Mesenteric fat pad (tissue), 1 donor: ENCODE measurements around the gene TREM1. TPM values are rescaled to one million over a fixed set of nuclear protein-coding genes. Genes with fewer than 3 reads are reported as not detected.
"Not testable (repeated sequence)": the region's sequence is repeated elsewhere in the genome, so short reads cannot be mapped to it uniquely, and the experiment has no call there.

ENCODE experiments used
- DNase-seq: peaks from one replicate; pipeline ENCODE4 v3.0.0-alpha.2; 2020; ENCODE audit warnings: low spot score
- total RNA-seq: library from RNA; stranded (reverse); fragmentation: NEBNext Ultra II Directional; extraction: Animal tissue kit (Norgen Biotek cat#: 25700); gene quantifications from one replicate; pipeline ENCODE4 v1.2.1, GENCODE V29; 2021
- donor health status: DM: yes; HTN: yes; CAD: no.

Gene TREM1
- total RNA-seq, 1 donor from 2014 or later: 20.6 TPM

DNA sequence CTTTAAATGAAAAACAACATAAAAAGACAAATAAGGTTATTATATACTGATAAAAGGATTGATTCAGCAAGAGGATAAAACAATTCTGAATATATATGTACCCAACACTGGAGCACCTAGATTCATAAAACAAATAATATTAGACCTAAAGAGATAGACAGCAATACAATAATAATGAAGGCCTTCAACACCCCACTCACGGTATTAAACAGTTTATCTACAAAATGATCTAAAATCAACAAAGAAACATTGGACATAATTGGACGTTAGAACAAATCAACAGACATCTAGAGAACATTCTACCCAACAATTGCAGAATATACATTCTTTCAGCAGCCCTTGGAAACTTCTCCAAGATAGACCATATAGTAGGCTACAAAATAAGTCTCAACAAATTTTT, 24.1 kb downstream of the TREM1 start:
- DNase-seq: no peak

- no peak for DNase-seq
These were observed 28.3 kb downstream of the TREM1 start for GRCh38 chr6:41258196-41258493.

DNA sequence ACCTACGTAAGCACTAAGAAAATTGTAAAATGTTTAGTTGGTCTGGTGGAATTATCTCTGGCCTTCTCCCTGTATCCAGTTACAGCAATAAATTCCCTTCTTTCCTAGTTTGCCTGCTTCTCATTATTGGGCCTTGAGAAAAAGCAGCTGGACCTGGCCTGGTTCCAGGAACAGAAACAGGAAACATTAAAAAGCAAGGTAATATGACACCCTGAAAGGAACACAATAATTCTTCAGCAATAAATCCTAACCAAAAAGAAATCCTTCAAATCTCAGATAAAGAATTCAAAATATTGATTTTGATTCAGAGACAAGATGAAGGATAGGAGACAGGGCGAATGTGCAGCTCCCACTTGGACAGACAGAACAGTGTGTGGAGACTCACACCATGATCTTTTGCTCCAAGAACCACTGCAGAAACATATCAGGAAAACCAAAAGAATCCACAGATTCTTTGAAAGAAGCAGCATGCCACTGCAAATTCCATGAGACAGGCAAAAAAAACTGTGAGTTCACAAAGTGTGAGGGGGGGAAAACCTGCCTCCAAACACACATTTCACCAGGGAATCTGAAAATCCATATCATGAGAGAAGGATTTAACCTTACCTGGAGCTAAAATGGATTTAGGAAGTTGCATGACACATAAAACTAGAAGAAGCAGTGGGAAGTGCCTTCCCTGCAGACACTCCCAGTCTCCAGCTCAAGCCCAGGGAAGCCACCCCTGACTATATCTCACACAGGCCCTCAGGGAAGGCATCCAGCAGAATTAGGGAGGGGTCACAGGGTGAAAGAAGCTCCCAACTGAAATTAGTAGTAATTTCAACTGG, 28.9 kb downstream of the TREM1 start:
- no peak for DNase-seq

DNA sequence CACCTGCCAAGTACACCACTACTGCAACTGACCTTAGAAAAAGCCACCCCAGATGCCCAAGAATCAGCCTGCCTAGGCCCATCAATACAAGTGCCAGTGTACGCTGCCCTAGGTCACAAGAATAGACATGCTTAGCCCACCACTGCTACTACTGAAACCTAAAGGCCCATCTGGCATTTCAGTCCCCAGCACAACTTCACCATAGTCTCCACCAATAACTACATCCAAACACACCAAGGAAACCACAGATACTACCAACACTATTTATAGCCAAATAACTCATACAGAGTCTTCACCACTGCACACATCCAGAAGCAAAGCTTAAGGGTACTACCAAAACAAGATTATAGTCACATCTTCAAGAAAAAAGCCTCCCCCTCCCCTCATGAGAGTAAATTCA, 30.1 kb downstream of the TREM1 start:
- no peak for DNase-seq

DNA sequence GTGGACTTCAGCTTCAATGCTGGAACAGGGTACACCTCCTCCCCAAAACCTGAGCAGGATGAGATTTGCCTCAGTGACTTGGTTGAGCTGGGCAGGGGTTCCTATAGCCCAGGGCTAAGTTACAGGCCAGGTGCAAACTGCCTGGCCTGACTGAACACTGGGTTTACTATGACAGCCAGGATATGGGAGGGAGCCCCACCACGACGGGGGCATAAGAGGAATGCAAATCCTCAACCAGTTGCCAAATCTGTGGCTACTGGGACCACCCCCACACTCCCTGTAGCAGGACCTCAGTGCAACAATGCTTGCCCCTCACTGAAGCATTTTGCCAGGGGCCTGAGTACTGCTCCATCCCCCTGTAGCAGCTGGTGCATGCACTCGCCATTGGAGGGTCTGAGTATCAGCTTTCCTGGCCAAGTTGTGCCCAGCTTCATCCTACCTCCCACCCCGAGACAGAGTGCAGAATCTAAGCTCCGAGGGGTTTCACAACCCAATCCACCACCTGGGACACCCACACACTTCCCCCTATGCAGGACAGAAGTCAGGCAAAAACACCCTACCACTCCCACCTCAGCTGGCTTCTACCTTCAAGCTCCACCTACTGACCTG, 30.7 kb downstream of the TREM1 start:
- DNase-seq: no peak

- no peak for DNase-seq
These were observed 31.4 kb downstream of the TREM1 start for GRCh38 chr6:41255110-41255509.

DNA sequence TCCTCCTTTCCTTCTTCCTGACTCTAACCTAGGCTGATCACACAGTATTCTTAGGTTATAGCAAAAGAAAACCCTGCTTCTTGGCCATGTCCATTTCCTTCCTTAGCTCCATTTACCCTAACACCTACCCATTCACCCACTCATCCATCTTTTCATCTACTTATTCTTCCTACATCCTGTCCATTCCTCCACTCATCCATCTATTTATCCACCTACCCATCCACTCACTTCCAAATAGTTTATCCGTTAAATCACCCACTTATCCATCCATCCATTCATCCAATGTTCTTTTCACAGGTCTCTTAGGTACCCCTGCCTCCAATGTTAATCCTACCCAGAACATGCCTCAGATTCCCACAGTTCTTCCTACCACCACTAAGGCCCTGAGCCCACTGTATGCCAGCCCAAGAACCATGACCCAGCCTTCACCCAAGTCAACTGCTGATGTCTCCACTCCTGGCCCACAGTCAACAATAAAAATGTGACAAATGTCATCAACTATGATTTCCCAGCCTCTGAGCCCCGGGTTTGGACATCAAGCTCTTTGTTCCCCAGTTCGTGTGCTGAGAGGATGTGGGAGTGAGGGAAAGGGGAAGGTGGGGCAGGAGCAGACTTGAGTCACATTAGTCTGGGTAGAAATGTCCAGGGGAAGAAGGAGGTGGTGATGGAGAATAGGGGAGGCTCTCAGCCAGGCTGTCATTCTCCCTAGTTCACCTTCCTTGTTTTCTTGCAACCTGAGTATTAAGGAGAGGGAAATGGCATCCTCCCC, 33.9 kb downstream of the TREM1 start:
- no peak for DNase-seq

DNA sequence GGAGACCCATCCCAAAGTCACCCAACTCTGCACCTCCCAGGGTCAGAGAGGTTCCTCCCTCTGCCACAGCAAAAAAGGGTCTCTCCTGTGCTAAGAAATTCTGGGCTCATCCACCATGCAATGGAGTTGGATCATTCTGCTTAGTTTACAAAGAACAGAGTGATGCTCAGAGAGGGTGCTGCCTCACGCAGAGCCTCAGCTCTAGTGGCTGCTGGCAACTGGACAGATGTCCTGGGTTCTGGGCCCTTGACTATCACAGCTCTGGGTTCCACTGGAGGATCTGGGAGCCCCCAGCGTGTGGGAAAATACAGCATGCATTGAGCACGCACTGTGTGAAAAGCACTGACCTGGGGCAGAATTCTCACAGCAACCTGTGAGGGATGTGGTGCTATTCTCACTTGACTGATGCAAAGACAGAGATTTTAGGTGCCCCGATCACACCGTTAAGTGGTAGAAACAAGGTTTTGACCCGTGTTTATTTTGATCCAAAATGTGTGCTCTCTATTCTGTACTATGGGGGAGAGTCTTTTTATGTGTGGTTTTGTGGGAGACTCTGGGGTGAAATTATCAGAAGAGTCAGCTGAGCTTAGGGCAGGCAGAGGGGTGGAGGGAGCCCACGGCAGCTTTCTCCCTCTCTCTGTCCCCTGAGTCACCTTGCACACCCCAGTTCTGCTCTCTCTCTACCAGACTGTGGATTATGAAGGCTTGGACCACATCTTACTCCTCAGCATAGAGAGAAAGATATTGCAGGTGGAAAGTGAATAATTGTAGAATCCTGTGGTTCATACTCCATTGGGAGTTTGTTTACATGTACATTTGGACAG, 38.4 kb downstream of the TREM1 start:
- no peak for DNase-seq

DNA sequence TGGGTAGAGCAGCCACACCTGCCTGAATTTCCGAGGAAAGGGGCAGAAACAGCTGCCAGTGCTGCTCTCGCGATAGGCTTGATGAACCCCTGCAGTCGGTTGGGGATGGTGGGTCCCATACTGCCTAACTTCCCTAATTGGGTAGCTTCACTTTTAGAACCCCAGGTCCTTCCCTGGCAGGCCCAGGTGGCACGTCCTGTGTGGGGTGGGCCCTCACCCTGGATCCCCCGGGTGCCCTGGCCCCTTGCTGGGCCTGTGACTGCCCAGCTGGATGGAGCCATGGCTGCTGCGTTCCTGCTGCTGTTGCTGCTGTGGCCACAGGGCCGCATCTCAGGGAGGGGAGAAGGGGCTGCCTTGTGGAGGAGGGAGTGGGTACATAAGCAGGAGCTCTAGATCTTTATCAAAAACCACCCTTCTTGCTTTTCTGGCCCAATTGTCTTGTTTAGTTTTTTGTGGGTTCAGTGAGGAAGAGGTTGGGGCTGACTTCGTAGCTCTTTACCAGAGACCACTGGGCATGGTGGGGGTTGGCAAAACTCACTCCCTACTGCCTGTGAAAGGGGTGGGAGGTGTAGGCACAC, 39.1 kb downstream of the TREM1 start:
- DNase-seq: no peak

- DNase-seq: not testable (repeated sequence)
These were observed 40.0 kb downstream of the TREM1 start for GRCh38 chr6:41246529-41246928.

GRCh38 chr6:41239467-41240159, 46.9 kb downstream of the TREM1 start:
- no peak for DNase-seq

- no peak for DNase-seq
These were observed 49.4 kb downstream of the TREM1 start for GRCh38 chr6:41237128-41237527.

GRCh38 chr6:41236276-41236675, 50.2 kb downstream of the TREM1 start:
- no peak for DNase-seq

- DNase-seq: peak; percentile 37
These were observed 53.8 kb downstream of the TREM1 start for GRCh38 chr6:41232667-41233066.

GRCh38 chr6:41231246-41231645, 55.2 kb downstream of the TREM1 start:
- DNase-seq: no peak

DNA sequence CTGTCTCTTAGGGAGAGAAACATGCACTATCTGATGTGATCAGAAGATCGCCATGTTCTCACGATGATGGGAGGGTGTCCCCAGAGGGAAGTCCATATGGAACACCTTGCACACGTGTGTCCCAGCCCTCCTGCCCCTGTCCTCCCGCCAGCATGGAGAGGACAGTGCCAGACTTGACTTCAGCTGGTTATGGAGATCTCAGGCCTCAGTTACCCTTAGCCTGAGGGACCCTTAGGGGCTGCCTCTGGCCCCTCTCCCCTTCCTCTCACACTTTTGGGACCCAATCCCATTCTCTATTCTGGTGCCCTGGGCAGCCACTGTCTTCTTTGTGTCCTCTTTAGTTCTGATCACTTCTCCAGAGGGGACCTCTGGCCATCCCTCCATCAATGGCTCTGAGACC, 56.8 kb downstream of the TREM1 start:
- peak; percentile 62 for DNase-seq

DNA sequence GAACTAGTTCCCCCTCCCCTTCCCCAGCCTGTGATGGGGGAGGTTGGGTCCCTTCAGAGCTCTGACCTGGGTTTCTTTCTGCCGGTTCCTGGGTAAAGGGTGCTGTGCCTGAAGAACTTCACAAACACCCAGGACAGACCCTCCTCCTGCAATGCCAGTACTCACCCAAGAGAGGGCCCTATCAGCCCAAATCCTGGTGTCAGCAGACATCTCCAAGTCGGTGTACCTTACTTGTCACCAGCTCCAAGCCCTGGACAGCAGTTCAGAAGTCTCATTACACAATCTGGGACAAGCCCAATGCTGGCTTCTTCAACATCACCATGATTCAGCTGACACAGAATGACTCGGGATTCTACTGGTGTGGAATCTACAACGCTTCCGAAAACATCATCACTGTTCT, 57.9 kb downstream of the TREM1 start:
- peak; percentile 53 for DNase-seq

DNA sequence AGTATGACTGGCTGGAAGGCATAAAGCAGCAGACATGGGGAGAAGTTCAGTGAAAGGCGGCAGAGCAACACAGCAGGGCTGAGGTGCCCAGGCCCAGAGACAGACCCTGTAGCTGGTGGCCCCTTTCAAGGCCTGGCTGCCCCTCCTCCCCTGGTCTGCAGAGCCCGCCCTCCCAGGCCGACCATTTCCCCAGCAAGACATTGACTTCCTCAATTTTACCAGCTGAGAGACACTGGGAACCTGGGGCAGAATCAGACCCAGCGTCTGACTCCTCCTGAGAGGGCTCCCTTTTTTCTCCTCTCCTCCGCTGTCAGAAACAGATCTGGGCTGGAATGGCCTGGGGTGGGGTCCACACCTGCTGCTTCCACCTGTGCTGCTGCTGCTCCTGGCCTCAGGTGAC, 58.4 kb downstream of the TREM1 start, which contains the start of gene TREML4:
Gene TREML4, plus strand, starts transcription at position 254 of the 400 bp plus-strand sequence. Its CDS starts 79 bp downstream, at position 333.
- DNase-seq: no peak

GRCh38 chr6:41226752-41227151, 59.7 kb downstream of the TREM1 start:
- no peak for DNase-seq

GRCh38 chr6:41224800-41225199, 61.7 kb downstream of the TREM1 start:
- no peak for DNase-seq
